ENCODE measurements around the gene SMOC1. TPM values are rescaled to one million over a fixed set of nuclear protein-coding genes. Genes with fewer than 3 reads are reported as not detected.

SMOC1 gene
- total RNA-seq, 1 experiment from 2014 or later = not detected

DNA sequence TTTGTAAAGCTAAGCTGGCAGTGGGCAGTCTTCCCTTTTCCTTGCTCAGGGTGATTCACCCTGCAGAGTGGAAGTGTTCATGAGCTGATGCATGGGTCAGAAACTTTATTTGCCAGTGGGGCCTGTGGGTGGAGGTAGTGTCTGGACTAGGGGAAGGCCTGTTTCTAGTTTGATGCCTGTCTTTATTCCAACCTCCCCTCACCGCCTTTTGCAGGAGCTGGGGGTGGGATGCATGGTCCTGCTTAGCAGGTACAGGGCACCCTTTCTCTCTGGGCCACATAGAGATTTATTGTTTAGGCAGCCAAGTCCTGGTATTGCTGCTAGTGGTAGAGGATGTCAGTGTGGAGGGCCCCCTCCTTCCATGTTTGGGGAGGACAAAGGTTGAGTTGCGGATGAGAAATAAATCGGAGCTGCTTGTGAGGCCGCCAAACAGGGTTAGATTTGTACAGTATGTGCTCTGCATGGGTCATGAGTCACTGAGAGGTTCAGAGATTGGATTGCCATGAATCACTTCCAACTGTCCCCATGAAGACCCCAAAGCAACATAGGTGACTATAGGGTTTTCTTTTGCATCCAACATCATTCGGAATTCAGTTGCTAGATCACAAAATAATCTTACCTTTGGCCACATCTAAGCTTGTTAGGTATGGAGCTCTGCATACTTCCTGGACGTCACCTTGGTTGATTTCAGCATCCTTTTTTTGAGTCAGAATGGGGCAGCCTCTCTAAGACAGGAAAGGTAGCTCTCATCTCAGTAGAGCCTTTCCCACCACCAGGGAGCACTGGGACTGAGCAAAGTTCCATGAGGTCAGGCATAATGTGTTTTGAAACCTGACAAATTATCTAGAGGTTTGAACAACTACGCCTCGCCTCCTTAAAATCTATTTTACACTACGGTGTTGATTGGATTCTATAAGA, 8.8 kb downstream of the SMOC1 start:
- BruUV-seq (replicated peaks) = no TSS peak
- Histone ChIP-seq H3K79me2 (ENCODE audit: low read length) (no peaks in the 10 kb centered on the region), H3K36me3 (ENCODE audit: low read depth, low read length) (no peaks in the 10 kb centered on the region), H3K4me3 (ENCODE audit: low read length) (no peak overlapping the region), H3K4me2 (ENCODE audit: low read length) (no peak overlapping the region), H3K27ac (ENCODE audit: low read length) (no peak overlapping the region), H3F3A (ENCODE audit: low read length, unreplicated experiment) (no peaks in the 10 kb centered on the region), H3K9me3 (ENCODE audit: low read length) (no peaks in the 10 kb centered on the region), H3K4me1 (ENCODE audit: insufficient read depth, low read length) (no peaks in the 10 kb centered on the region), H2AFZ (ENCODE audit: low read length) (no peak overlapping the region), H4K20me1 (ENCODE audit: low read length) (no peaks in the 10 kb centered on the region), H3K9me2 (replicated peaks; ENCODE audit: low read length) (no peaks in the 10 kb centered on the region), H3K9ac (ENCODE audit: low read length) (no peak overlapping the region), H3K27me3 (ENCODE audit: low read length) (peaks cover 68% of the 10 kb centered on the region)
- intact Hi-C loops (cut with micrococcal nuclease) = no loop called here
- ATAC-seq = no peak
- no peak for DNase-seq
- CTCF ChIA-PET = interaction anchor here (0.7 kb wide), 1 partner anchor 141 kb away, joined by 3 read pairs; no protein-coding TSS in a partner anchor
- POLR2A ChIA-PET (ENCODE audit: unreplicated experiment) = no interaction called here
- no peak for TF ChIP-seq EZH2phosphoT487 (IDR thresholded peaks at IDR 0.05; ENCODE audit: borderline replicate concordance, low read length)
- TF ChIP-seq, protein P1, sequence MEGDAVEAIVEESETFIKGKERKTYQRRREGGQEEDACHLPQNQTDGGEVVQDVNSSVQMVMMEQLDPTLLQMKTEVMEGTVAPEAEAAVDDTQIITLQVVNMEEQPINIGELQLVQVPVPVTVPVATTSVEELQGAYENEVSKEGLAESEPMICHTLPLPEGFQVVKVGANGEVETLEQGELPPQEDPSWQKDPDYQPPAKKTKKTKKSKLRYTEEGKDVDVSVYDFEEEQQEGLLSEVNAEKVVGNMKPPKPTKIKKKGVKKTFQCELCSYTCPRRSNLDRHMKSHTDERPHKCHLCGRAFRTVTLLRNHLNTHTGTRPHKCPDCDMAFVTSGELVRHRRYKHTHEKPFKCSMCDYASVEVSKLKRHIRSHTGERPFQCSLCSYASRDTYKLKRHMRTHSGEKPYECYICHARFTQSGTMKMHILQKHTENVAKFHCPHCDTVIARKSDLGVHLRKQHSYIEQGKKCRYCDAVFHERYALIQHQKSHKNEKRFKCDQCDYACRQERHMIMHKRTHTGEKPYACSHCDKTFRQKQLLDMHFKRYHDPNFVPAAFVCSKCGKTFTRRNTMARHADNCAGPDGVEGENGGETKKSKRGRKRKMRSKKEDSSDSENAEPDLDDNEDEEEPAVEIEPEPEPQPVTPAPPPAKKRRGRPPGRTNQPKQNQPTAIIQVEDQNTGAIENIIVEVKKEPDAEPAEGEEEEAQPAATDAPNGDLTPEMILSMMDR (conservative IDR thresholded peaks at IDR 0.05; ENCODE audit: low read depth, low read length) = no peak
- no peak for TF ChIP-seq EZH2 (IDR thresholded peaks at IDR 0.05; ENCODE audit: low read length, unreplicated experiment)

DNA sequence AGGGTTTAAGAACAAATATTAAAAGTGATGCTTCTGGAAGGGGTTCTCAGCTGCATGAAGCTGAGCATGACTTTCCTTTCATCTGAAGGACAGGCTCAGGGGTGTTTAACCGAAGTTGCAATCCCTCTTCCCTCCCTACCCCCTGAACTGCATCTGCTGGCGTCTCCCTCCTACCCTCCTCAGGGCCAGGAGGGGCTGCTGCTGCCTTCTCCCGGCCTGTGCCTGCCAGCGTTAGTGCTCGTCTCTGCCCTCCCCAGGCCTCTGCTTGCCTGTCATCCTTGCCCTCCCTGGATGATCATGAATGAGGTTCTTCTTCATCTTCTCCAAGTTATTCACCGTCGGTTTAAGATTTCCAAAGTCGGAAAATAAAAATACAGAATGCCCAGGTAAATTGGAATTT, 12.2 kb downstream of the SMOC1 start:
- Histone ChIP-seq H2AFZ (ENCODE audit: low read length) (no peak overlapping the region), H3K9me2 (replicated peaks; ENCODE audit: low read length) (no peaks in the 10 kb centered on the region), H3F3A (ENCODE audit: low read length, unreplicated experiment) (no peaks in the 10 kb centered on the region), H3K27me3 (ENCODE audit: low read length) (peaks cover 80% of the 10 kb centered on the region), H3K27ac (ENCODE audit: low read length) (no peak overlapping the region), H3K9ac (ENCODE audit: low read length) (no peak overlapping the region), H3K4me1 (ENCODE audit: insufficient read depth, low read length) (no peaks in the 10 kb centered on the region), H4K20me1 (ENCODE audit: low read length) (no peaks in the 10 kb centered on the region), H3K4me3 (ENCODE audit: low read length) (no peak overlapping the region), H3K9me3 (ENCODE audit: low read length) (no peaks in the 10 kb centered on the region), H3K36me3 (ENCODE audit: low read depth, low read length) (no peaks in the 10 kb centered on the region), H3K4me2 (ENCODE audit: low read length) (no peak overlapping the region), H3K79me2 (ENCODE audit: low read length) (no peaks in the 10 kb centered on the region)
- BruUV-seq (replicated peaks) = no TSS peak
- DNase-seq (no peak), ATAC-seq (no peak; the same call in 1 of the 2 replicates)
- TF ChIP-seq EZH2 (IDR thresholded peaks at IDR 0.05; ENCODE audit: low read length, unreplicated experiment) (no peak), EZH2phosphoT487 (IDR thresholded peaks at IDR 0.05; ENCODE audit: borderline replicate concordance, low read length) (no peak)
- ChIA-PET CTCF (no interaction called here), POLR2A (ENCODE audit: unreplicated experiment) (no interaction called here)
- intact Hi-C loops (cut with micrococcal nuclease) = no loop called here

DNA sequence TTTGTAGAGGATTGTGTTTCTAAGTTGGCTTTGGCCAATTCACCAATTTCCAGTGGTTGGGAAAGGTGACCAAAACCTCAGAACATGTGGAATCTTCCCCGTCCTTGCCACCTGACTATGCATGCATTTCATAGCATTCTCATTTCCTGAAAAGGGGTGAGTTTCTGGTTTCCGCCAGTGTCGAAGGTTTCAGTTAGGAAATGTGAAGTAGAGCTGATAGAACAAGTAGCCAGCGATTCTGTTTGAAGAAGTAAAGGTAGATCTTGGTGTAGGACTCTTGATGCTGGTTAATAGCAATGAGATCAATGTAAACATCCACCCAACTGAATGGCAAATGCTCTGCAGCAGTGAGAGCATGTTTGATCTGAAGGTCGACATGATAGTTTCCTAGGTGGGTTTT, 15.9 kb downstream of the SMOC1 start:
- no peaks in the 10 kb centered on the region for H3K79me2 ChIP-seq (ENCODE audit: low read length)

More for the DNA sequence above, 15.9 kb downstream of the SMOC1 start:
- no peaks in the 10 kb centered on the region for H3K9me3 ChIP-seq (ENCODE audit: low read length)
- intact Hi-C loops (cut with micrococcal nuclease) = no loop called here
- no peaks in the 10 kb centered on the region for H3K36me3 ChIP-seq (ENCODE audit: low read depth, low read length)
- TF ChIP-seq, protein P1 (conservative IDR thresholded peaks at IDR 0.05; ENCODE audit: low read depth, low read length) = no peak
- TF ChIP-seq EZH2 (IDR thresholded peaks at IDR 0.05; ENCODE audit: low read length, unreplicated experiment) (no peak), EZH2phosphoT487 (IDR thresholded peaks at IDR 0.05; ENCODE audit: borderline replicate concordance, low read length) (no peak)
- ChIA-PET CTCF (no interaction called here), POLR2A (ENCODE audit: unreplicated experiment) (no interaction called here)
- H3F3A ChIP-seq (ENCODE audit: low read length, unreplicated experiment) = no peaks in the 10 kb centered on the region
- H3K4me3 ChIP-seq (ENCODE audit: low read length) = no peak overlapping the region
- H3K4me1 ChIP-seq (ENCODE audit: insufficient read depth, low read length) = no peaks in the 10 kb centered on the region
- no peak overlapping the region for H3K27ac ChIP-seq (ENCODE audit: low read length)
- BruUV-seq (replicated peaks) = no TSS peak
- no peak overlapping the region for H2AFZ ChIP-seq (ENCODE audit: low read length)
- no peak overlapping the region for H3K4me2 ChIP-seq (ENCODE audit: low read length)
- H3K9ac ChIP-seq (ENCODE audit: low read length) = no peak overlapping the region
- ATAC-seq (no peak), DNase-seq (no peak)
- H3K9me2 ChIP-seq (replicated peaks; ENCODE audit: low read length) = no peaks in the 10 kb centered on the region
- H3K27me3 ChIP-seq (ENCODE audit: low read length) = peaks cover 74% of the 10 kb centered on the region
- H4K20me1 ChIP-seq (ENCODE audit: low read length) = no peaks in the 10 kb centered on the region

Measured in PC-3 (cell line).